Measurements from ENCODE around the gene HYPK.
A peak's percentile ranks its signal among the peaks of the same experiment; 100 is the strongest.

HYPK gene, protein sequence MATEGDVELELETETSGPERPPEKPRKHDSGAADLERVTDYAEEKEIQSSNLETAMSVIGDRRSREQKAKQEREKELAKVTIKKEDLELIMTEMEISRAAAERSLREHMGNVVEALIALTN

DNA sequence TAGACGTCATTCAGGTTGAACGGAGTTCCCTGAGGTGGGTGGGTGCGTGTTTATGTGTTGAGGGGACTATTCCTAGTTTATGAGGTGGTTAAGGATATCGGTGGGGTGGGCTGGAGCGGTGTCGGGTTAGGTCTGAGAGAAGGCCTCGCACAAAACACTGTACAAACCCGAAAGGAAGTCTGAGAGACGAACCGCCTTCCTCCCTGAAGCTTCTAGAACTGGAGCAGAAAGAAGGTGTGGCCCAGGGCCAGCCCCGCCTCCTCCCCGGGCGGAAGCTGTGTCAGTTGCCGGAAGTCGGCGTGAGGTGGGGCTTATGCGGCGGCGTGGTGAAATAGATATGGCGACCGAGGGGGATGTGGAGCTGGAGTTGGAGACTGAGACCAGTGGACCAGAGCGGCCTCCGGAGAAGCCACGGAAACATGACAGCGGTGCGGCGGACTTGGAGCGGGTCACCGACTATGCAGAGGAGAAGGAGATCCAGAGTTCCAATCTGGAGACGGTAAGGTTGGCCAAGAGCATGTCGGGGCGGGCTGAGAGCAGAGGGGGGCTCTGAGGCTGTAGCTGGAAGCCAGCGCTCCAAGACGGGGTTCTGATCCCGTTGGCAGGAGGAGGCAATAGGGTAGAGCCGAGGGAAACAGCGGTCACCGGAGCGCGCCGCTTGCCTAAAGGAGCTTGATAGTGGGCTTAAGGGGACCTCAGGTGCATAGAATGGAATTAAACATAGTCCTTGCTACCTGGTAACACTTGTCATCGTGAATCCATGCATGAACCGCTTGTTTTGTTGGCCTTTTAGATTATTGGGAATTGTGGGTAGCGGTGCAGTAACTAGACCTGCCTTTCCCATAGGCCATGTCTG is at the start of gene HYPK:
TSS of gene HYPK (plus strand) at position 314 of the 856 bp plus-strand sequence. CDS start at position 338, 24 bp downstream.
- peak; percentile 88 for DNase-seq (ENCODE audit: low read depth)
- TF ChIP-seq, protein P1, sequence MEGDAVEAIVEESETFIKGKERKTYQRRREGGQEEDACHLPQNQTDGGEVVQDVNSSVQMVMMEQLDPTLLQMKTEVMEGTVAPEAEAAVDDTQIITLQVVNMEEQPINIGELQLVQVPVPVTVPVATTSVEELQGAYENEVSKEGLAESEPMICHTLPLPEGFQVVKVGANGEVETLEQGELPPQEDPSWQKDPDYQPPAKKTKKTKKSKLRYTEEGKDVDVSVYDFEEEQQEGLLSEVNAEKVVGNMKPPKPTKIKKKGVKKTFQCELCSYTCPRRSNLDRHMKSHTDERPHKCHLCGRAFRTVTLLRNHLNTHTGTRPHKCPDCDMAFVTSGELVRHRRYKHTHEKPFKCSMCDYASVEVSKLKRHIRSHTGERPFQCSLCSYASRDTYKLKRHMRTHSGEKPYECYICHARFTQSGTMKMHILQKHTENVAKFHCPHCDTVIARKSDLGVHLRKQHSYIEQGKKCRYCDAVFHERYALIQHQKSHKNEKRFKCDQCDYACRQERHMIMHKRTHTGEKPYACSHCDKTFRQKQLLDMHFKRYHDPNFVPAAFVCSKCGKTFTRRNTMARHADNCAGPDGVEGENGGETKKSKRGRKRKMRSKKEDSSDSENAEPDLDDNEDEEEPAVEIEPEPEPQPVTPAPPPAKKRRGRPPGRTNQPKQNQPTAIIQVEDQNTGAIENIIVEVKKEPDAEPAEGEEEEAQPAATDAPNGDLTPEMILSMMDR (conservative IDR thresholded peaks at IDR 0.05; ENCODE audit: low read length) = no peak
- H3K4me3 ChIP-seq (ENCODE audit: low read length) = peak within 1 kb of the TSS; percentile 99

DNA sequence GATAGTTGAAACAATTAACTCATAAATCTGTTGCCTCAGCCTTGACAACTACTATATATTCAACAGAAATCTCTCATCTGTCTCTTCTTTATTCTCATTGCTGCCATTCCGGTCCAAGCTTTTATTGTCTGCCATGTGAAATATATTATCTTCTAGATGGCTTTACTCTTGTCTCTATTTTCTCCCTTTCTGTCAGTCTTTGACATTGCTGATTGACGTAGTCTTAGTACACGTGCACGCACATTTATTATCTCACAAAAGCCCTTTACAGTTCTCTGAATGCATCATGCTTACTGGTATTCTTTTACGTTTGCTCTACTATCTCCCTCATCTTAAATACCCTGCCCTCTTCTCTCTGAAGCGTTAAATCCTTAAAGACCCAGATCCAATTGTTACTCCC is 48.5 kb upstream of the HYPK start:
- no peak overlapping the region for H3K4me3 ChIP-seq (ENCODE audit: low read length)
- no peak for DNase-seq (ENCODE audit: low read depth)
- TF ChIP-seq, protein P1 (conservative IDR thresholded peaks at IDR 0.05; ENCODE audit: low read length) = no peak

DNA sequence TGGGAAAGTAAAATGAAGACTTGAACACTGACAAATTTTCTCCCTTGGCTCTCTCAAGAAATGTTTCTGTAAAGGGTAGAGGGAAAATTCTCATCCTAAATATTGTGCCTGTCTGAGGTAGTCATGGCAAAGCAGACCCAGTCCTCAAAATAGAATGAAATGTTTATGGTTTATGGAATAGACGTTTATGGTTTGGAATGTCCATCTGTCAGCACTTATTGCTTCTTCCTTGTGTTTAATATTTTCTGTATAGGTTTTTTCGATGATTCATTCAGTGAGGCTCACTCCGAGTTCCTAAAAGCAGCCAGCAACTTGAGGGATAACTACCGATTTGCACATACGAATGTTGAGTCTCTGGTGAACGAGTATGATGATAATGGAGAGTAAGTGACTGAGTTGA is 37.6 kb upstream of the HYPK start:
- peak; percentile 17 for DNase-seq (ENCODE audit: low read depth)
- H3K4me3 ChIP-seq (ENCODE audit: low read length) = no peak overlapping the region
- TF ChIP-seq, protein P1 (conservative IDR thresholded peaks at IDR 0.05; ENCODE audit: low read length) = no peak

DNA sequence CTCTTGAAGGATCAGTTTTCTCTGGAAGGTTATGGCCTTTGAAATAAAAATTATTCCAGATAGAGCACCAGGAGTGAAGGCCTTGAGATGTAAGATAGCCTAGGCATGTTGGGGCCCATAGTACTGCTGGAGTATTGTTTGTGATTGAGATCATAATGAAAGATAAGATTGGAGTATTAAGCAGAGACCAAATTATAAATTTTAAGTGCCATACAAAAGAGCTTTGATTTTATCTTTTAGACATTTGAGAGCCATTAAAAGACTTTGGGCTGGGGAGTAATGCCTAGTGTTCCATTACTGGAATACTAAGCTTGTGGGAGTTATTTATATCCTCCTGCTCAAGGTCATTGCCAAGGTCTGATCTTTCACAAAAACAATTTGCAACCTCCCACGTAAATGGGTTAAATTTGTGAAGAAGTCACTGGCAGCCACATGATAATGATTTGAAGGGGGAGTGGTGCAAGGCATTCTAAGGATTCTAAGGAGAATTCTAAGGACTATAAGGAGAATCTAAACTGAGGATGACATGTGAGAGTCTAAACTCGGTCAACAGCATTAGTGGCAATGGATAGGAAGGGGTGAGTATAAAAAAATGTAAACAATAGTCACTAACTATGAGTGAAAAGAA is 36.5 kb upstream of the HYPK start:
- DNase-seq (ENCODE audit: low read depth) = peak; percentile 49
- TF ChIP-seq, protein P1 (conservative IDR thresholded peaks at IDR 0.05; ENCODE audit: low read length) = no peak
- H3K4me3 ChIP-seq (ENCODE audit: low read length) = no peak overlapping the region

DNA sequence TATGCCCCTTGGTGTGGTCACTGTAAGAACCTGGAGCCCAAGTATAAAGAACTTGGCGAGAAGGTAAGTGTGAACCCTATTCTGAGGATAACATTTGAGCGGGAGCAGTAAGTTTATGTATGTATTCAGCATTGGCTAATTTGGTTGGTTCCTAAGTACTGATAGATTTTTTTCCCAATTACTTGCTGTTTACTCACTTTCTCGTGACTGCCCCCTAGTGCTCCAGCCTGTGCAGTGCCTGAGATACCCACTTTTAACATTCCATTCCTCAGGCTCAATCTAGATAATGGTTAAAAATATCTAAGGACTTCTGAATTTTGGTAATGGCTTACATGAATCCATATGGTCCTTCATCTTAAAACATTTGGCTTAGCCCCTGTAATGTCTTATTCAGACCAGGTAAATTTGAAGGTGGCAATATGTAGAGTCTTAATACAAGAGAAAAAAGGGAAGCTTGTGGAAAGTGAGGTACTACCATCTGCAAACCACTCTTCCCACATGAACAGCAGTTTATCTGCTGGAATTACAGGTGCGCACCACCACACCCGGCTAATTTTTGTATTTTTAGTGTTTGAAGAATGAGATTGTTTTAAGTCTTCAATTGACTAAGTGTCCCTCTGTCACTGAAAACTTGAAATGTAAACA is 30.7 kb upstream of the HYPK start:
- DNase-seq (ENCODE audit: low read depth) = peak; percentile 65
- TF ChIP-seq, protein P1 (conservative IDR thresholded peaks at IDR 0.05; ENCODE audit: low read length) = peak; percentile 90
- H3K4me3 ChIP-seq (ENCODE audit: low read length) = no peak overlapping the region

DNA sequence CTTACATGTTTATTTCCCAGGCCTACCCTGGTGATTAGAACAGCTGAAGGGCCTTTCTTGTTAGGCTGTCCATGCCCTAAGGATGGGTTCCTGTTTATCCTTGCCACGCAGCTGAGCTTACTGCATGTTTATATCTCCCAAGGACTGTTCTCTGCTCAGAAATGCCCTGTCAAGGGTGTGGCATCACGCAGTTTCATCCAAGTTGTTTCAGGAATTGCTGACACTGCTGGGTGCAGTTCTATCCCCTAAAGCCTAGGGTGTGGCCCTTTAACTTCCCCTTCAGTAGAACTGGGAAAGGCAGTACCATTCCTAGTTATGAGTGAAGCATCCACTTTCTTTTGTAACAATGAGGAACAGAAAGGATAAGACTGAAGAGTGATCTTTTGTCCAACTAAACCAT is 28.6 kb upstream of the HYPK start:
- TF ChIP-seq, protein P1 (conservative IDR thresholded peaks at IDR 0.05; ENCODE audit: low read length) = no peak
- no peak overlapping the region for H3K4me3 ChIP-seq (ENCODE audit: low read length)
- no peak for DNase-seq (ENCODE audit: low read depth)

Measured in AG10803 (cell line).